ENCODE measurements around the gene ARHGAP26.
"Not testable (repeated sequence)": the region's sequence is repeated elsewhere in the genome, so short reads cannot be mapped to it uniquely, and the experiment has no call there.

Gene ARHGAP26

DNA sequence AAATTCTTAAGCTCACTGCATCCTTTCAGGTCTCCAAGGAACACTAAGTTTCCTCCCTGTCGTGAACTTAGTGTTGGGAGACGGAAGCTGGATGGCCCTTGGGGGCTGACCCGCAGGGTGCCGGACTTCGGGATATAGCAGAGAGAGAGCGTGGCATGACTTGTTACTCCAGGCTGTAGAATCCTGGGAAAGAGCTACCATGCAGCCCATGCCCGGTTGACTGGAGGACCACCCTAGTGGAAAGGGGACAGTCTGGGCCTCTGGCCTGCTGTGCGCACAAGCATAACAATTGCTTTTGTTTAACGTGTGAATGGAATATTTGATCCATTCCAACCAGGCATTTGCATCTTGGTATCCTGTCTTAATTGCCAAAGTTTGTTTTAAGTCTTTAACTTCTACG lies 319.9 kb downstream of the ARHGAP26 start:
- DNase-seq (ENCODE audit: insufficient read length, low spot score); FAIRE-seq: not testable (repeated sequence)

DNA sequence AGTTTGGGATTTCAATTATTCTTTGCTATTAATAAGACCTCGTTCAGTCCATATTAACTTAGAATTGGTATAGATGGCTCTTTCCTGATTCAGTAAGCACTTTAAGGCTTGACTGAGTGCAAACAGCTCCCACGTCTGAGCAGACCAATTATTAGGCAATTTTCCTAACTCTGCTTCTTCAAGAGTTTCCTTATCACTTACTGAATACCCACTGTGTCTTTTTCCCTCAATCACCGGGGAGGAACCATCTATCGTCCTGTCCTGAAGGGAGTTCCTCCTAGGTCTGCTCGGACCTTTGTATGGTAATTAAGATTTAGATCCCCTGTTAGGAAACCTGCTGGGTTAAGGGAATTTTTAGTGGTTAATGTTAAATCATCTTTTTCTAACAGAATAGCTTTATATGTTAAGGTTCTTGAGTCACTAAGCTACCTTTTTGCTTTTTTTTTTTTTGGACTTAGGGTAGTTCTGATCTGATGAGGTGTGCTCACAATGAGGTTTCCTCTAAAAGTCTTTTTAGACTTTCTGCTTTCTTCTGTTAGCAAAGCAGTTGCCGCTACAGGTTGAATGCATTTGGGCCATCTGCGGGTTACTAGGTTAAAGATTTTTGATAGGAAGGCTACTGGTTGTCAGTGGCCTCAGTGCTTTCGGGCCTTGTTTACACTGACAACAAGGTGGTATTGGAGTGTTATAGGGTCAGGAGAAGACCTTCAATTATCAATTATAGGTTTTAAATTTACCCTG lies 322.7 kb downstream of the ARHGAP26 start:
- not testable (repeated sequence) for DNase-seq (ENCODE audit: insufficient read length, low spot score); FAIRE-seq

DNA sequence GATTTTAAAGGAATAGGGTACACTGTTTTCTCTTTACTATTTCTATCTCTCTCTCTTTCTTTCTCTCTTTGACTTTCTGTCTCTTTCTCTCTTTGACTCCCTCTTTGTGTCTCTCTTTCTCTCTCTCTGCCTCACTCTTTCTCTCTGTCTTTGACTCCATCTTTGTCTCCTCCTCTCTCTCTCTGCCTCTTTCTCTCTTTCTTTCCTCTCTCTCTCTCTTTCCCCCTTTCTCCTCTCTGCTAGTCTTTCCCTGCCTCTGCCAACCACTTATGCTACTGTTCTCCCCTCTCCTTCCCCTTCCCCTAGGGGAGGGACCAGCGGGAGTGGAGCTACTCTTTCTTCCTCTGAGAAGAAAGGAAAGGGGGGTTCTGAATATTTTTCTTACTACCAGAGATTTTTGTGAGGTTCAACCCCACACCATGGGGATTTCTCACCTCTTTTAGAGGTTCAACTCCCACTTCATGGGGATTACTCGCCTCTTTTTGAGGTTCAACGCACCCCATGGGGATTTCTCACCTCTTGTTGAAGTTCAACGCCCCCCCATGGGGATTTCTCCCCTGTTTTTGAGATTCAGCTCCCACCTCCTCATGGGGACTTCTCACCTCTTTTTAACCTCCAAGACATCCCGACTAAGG lies 323.4 kb downstream of the ARHGAP26 start:
- FAIRE-seq (no peak), DNase-seq (ENCODE audit: insufficient read length, low spot score) (no peak)

DNA sequence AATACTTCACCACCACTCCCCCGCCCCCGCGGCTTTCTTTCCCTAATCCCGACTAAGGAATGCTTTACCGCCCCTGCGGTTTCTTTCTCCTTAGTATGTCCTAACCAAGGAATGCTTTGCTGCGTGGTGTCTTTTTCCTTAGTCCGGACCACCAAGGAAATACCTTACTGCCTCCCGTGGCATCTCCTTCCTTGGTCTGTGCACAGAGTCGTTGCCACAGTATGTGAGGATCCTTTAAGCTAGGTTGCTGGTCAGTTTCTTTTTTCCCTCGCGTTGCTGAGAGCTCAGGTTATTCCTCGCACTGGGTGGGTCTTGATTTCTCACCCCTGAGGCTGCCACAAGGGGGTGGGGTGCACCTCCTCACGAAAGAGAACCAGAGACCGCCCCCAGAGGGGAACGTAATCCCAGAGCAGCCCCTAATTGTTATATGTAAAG lies 323.9 kb downstream of the ARHGAP26 start:
- no peak for DNase-seq (ENCODE audit: insufficient read length, low spot score)
- no peak for FAIRE-seq

DNA sequence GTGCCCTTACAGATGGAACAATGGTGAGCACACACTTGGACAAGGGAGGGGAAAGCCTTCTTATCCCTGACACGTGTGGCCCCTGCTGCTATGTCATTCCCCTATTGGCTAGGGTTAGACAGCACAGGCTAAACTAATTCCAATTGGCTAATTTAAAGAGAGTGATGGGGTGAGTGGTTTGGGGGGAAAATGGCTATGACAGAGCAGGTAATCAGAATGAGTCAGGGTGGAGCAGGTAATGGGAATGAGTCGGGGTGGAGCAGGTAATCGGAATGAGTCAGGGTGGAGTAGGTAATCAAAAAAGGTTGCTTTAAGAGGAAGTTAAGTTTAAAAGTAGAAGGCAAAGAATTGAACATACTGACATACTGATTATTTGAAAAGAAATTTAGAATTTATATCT lies 324.4 kb downstream of the ARHGAP26 start:
- not testable (repeated sequence) for FAIRE-seq; DNase-seq (ENCODE audit: insufficient read length, low spot score)

DNA sequence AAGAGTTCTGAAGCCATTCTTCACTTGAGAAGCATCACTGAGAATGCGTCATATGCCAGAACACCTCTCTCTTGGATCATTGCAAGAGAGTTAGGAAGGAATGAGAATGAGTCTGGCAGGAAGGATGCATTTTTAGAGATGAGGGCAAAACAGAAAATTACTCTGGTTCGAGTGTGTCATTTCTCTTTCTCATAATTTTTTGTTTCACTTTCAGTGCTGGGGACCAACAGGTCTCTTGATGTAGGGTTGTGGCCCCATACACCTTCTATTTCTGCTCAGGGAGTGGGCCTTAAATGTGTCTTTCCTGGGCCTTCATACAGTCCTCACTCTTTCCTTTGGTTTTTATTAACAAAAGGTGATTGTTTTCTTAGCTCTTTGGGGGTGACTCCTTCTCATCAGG lies 330.9 kb downstream of the ARHGAP26 start:
- DNase-seq (ENCODE audit: insufficient read length, low spot score): no peak
- FAIRE-seq: no peak

DNA sequence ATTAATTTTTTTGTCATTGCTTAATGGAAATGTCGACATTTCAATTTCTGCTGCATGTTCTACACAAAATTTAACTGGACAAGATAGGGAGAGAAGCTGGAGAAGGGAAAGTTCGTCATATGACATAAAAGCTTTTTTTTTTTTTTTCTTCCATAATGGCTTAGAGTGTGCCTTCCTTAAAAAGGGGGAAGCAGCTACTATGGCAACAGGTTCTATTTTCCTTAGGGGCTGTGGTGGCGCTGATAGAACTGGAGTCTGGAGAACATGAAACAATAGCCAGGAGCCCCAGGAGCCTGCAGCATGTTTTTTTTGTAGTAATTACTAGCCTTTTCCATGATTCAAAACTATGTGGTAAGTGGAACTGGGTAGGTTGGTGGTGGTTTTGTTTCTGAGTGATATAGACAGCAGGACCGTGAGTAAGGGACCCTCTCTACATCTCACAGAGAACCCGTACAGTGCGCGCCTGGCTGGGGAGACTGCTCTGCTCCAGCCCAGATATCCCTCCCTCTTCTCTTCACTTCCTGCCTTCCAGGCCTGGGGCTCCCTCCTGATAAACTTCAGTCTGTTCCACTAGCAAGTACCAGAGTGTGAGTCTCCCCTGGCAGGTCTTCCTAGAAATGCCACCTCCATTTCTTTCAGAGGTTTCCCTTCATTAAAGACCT lies 331.7 kb downstream of the ARHGAP26 start:
- DNase-seq (ENCODE audit: insufficient read length, low spot score) (no peak), FAIRE-seq (no peak)

DNA sequence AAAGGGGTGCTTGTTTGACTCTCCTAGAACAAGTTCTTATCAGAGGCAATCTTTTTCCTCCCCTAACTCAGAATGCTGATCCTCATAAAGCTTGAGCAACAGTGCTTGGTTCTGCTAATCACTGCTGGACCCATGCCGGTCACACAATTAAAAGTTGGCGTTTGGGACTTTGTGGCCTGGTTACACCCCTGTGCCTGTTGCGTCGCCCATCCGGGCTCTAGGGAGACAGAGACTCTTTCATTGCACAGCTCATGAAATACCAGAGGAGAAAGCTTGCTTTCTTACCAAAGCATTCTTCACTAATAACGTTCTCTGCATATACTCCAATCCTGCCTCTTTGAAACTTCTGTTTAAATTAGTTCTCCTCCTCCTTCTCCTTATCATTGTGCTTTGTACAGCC lies 332.2 kb downstream of the ARHGAP26 start:
- DNase-seq (ENCODE audit: insufficient read length, low spot score) (no peak), FAIRE-seq (no peak)

DNA sequence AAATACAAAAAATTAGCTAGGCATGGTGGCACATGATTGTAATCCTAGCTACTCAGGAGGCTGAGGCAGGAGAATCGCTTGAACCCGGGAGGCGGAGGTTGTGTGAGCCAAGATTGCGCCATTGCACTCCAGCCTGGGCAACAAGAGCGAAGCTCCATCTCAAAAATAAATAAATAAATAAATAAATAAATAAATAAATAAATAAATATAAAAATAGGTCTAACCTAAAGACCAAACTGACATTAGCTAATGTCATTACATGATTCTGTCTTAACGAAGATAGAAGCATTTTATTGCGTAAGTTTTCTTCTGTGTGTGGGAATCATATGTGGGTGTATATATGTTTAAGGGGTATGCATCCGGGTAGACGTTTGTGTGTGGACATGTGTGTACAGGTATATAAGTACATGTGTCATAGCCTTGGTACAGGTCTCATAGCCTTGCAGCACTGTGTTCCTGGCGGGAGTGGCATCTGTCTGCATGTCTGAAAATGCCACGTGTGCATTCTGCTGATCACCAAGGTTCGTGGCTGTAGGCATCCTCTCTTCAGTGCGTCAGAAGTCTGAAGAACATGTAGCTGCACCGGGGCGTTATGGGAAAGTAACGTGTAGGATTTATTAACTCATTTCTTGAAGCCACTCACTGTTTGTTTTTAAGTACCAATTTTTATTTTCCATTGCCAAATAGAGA lies 335.2 kb downstream of the ARHGAP26 start:
- DNase-seq (ENCODE audit: insufficient read length, low spot score) (no peak), FAIRE-seq (no peak)

DNA sequence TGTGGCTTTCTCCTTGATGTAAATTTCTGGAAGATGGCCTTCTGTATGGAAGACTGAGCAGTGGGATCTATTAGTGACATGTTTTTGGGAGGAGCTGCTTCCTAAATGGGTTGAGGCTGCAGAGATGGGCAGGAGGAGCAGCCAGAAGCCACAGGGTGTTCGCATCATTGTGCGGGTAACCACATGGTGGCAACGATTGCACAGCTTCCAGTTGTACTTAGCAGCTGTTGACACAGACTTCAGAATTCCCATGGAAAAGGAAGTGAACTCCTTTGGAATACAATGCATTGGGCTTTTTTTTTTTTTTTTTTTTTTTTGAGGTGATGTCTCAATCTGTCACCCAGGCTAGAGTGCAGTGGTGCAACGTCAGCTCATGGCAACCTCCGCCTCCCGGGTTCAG lies 336.0 kb downstream of the ARHGAP26 start:
- FAIRE-seq: peak; percentile 38
- peak; percentile 63 for DNase-seq (ENCODE audit: insufficient read length, low spot score)

DNA sequence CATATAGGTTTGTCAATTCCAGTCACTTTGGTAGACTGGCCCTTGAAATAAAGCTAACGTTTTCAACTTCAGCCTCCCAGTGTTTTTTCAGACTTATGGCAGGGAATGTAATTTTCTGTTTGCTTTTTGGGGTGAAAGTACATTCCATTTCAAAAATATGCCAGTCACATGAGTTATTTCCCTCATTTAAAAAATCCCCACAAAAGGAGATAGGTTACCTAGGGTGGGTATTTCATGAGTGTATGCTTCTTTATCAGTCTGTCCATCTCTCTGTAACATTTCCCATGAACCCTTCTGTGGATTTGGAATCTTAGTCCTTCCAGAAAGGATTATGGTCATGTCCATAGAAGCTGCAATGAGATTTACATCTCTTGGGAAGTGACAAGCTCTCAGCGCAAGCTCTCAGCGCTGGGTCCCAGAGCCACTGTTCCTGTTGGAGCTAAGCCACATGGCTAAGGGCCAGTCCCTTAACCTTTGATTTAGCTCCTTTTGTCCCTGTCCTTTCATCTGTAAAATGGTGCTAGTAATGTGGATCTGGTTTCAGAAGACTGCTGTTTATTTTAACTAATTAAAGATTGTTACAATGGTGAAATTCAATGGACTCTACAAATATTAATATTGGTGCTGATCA lies 338.4 kb downstream of the ARHGAP26 start:
- FAIRE-seq (no peak), DNase-seq (ENCODE audit: insufficient read length, low spot score) (no peak)

DNA sequence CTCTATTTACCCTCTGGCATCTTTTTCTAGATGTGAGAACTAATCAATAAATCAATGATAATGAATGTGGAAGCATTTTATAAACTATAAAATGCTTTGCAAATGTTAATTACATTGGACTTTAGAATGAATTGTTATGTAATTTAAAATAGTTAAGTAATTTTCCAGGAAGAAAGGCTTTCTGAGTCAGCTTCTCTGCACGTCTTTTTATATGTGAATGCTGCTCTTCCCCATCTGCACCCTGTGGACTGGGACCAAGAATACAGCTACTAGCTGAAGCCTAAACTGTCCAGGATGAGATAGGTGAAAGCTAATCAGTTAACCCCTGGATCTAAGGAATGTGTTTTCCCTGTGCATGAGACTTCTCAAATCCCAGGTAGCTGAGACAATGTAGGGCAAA lies 340.4 kb downstream of the ARHGAP26 start:
- FAIRE-seq (no peak), DNase-seq (ENCODE audit: insufficient read length, low spot score) (no peak)

DNA sequence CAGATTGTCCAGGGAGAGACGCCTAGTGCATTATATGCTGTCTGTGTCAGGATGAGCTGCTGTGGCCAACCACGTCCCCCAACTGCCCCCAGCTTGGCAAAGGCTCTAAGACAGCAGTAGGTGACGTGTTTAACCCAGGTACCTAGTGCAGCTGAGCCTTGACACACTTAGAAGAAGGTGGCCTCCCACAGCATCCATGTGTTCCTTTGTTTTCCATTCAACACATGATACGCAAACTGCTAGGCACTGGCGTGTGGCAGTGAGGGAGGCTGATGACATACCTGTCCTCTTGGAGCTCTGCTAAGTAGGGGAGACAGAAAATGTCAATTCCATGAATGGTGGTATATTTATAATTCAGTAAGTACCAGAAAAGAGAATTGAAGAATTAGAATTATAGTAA lies 341.6 kb downstream of the ARHGAP26 start:
- FAIRE-seq (no peak), DNase-seq (ENCODE audit: insufficient read length, low spot score) (no peak)

DNA sequence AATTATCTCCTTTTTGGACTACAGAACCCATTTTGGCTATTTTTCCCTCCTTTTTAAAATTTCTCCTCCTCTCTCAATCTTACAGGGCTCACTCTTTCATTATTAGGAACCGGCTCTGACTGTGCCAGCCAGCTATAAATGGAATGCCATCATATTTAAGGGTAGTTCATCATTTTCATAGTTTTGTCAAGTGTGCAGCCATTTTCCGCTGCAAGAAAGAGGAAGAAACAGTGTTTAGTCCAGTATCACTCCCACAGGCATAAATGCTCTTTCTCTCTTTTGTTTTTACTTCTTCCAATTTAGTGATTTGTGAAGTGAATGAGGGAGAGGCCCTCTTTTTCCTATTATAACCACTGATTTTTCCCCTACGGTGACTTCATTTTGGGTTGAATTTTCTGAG lies 343.3 kb downstream of the ARHGAP26 start:
- DNase-seq (ENCODE audit: insufficient read length, low spot score) (no peak), FAIRE-seq (no peak)

DNA sequence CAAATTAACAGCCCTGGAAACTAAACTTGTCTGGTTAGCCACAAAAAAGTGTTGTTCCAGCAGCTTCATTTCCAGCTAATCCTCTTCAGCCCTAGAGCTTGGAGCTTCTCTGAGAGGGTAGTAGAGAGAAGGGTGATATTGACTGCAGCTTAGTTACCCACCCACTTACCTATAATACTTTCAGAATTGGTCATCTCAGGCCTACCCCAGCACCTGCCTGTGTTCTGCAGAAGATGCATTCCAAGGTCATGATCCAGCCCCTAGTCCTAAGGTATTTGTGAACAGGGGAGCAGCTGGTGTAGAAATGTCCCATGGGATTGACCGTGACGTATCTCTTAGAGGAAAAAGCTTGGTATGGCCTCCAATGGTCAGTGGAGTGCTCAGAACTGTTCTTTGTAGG lies 344.3 kb downstream of the ARHGAP26 start:
- FAIRE-seq (no peak), DNase-seq (ENCODE audit: insufficient read length, low spot score) (no peak)

DNA sequence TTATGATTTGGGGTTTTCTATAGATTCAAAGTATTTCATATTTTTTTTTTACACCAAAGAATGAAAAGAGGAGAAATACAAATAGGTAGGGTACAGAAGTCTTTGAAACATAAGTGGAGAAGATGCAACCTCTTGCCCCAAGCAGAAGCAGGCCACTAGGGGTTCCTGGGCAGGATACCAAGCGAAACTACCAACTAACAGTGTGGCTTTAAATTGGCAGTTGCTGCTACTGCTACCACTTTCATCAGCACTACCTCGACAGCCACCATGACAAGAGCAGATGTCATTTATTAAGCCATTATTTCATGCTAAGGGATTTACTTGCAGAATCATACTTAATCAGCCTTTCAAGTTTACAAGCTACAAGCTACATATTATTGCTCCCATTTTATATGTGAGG lies 345.2 kb downstream of the ARHGAP26 start:
- FAIRE-seq (no peak), DNase-seq (ENCODE audit: insufficient read length, low spot score) (no peak)

DNA sequence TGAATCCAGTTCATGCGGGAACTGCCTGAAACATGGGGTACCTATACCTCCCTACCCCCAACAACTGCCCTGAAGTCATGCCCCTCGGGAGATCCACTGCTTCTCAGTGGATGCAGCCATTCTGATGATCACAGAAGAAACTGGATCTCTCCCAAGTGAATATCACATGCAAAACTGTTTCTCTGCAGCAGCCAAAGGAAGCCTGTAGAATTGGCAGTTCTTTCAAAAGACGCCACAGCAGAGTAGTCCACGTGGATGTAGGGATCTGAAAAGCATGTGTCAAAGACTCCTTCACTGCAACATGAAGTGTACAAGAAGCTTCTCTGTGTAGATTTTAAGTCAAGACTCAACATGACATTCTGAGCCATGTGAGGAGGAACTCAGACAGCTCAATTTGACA lies 346.6 kb downstream of the ARHGAP26 start:
- FAIRE-seq: no peak
- DNase-seq (ENCODE audit: insufficient read length, low spot score): no peak

DNA sequence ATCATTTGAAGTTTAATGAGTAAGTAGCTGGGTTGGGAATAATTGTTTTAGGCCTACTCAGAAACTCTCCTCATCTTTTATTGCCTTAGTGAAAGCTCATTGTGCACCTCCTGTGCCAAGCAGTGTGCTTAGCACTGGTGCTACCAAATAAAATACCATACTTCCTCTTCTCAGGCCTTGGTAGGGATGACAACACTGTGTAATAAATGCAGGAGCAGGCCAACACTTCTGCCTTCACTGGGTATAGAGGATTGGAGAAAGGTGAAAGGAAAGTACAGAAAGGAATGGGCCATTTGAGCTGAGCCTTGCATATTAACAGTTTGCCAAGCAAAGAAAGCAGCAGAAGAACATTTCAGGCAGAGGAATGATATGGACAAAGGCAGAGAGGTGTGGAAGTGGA lies 347.6 kb downstream of the ARHGAP26 start:
- DNase-seq (ENCODE audit: insufficient read length, low spot score) (no peak), FAIRE-seq (no peak)

DNA sequence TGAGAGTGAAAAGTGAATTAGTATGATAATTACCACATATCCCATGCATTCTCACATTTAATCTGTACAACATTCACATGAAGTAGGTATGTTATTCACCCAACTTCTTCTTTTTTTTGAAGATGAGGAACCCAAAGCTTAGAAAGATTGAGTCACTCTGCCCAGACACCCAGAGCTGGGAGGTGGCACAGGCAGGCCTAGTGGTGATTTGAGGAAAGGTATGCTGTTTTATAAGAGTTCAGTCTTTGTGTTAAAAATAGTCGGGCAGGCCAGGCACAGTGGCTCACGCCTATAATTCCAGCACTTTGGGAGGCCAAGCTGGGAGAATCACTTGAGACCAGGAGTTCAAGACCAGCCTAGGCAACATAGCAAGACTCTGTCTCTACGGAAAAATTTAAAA lies 348.0 kb downstream of the ARHGAP26 start:
- DNase-seq (ENCODE audit: insufficient read length, low spot score): no peak
- no peak for FAIRE-seq

DNA sequence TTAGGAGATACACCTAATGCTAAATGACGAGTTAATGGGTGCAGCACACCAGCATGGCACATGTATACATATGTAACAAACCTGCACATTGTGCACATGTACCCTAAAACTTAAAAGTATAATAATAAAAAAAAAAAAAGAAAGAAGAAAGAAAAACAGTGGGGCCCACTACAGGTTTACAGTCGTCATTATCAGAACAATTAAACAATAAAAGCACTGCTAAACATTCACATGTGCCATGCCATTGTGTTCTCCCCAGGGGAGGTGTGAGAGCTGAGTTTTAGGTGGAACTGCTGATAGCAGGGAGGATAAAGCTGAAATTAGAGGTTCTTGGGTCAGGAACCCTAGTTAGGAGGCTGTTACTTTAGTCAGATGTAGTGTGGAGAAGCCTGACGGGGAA lies 348.6 kb downstream of the ARHGAP26 start:
- not testable (repeated sequence) for DNase-seq (ENCODE audit: insufficient read length, low spot score); FAIRE-seq

DNA sequence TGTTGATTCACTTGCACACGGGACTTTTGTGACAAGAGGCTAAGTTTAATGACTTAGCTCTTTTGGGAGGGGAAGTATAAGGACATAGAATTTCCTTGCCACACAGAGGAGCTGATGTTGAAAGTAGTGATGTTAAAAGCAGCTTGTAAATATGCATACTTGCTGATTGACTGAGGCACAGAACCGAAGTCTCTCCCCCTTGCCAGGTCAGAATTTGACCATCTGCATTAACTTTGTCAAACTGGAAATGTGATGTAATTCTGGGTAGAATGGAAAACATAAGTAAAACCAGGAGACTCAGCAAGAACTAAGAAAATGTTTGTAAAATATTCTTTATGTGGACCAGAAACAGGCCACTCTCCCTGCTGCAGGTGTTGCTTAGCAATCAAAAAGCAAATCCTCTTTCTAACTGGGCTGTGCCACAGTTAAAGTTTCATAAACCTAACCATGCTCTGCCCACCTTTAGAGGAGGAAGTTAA lies 349.2 kb downstream of the ARHGAP26 start:
- no peak for FAIRE-seq
- DNase-seq (ENCODE audit: insufficient read length, low spot score): no peak

Data from HTR-8/SVneo (cell line).